Epithelial cell of proximal tubule (primary cell): Measurements from ENCODE around the gene WDFY2. TPM values are rescaled to one million over a fixed set of nuclear protein-coding genes. Genes with fewer than 3 reads are reported as not detected.
"Not testable (repeated sequence)": the region's sequence is repeated elsewhere in the genome, so short reads cannot be mapped to it uniquely, and the experiment has no call there.

Experiments used
- DNase-seq: peaks from one replicate; pipeline ENCODE4 v3.0.0-alpha.2; 2011; ENCODE audit warnings: low read depth
- H3K4me3 ChIP-seq: 2 replicates; pipeline ENCODE4 v1.5.1; 2011; ENCODE audit warnings: low read depth, mild to moderate bottlenecking, low read length
- total RNA-seq: library from RNA; depleted of rRNA; stranded (reverse); fragments of >200 nt; gene quantifications from 2 replicates; pipeline ENCODE4 v1.2.3, GENCODE V29; 2015
- TF ChIP-seq, protein P1 (sequence below): conservative IDR thresholded peaks from 2 replicates; pipeline ENCODE4 v1.5.1; 2012; ENCODE audit warnings: low read depth, mild to moderate bottlenecking, low read length

The WDFY2 gene
- total RNA-seq, 1 donor from 2014 or later: 5.1 TPM

DNA sequence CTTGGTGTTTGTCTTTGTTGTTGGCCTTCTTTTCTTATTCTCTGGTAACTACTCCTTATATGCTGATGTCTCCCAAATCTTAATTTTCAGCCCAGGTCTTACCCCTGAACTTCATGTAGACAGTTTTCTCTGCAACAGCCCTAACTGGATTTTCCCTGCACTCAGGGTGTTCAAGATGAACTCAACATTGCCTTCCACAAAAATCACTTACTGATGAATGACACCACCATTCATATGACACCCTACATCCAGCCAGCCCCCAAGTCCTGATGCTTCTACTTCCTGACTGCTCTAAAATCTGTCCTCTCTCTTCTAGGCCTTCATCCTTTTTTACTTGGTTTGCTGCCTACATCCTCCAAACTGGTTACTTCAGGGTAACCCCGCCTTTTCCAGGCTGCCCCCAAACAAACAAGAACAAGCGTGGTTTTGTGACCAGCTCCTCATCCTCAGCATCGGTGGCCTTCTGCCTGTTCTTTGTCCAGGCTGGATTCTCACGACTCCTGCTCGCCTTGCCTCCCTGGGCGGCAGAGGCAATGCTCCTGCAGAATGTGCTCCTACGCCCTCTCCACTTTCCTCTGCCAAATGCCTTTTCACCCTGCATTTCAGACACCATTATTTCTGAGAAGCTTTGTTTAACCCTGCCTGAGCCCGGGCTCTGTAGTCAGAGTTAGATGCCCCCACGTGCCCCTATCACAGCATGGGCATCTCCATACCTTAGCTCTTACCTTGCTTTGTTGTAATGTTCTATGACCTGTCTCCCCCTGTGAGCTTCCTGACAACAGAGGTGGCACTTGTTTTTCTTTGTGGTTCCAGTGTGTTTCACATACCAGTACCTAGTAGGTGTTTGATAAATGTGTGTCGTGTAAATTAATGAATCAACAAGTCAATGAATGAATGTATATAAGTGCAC is 61.8 kb downstream of the WDFY2 start:
- no peak for DNase-seq
- no peak overlapping the region for H3K4me3 ChIP-seq
- TF ChIP-seq, protein P1, sequence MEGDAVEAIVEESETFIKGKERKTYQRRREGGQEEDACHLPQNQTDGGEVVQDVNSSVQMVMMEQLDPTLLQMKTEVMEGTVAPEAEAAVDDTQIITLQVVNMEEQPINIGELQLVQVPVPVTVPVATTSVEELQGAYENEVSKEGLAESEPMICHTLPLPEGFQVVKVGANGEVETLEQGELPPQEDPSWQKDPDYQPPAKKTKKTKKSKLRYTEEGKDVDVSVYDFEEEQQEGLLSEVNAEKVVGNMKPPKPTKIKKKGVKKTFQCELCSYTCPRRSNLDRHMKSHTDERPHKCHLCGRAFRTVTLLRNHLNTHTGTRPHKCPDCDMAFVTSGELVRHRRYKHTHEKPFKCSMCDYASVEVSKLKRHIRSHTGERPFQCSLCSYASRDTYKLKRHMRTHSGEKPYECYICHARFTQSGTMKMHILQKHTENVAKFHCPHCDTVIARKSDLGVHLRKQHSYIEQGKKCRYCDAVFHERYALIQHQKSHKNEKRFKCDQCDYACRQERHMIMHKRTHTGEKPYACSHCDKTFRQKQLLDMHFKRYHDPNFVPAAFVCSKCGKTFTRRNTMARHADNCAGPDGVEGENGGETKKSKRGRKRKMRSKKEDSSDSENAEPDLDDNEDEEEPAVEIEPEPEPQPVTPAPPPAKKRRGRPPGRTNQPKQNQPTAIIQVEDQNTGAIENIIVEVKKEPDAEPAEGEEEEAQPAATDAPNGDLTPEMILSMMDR: no peak

GRCh38 chr13:51647067-51647466 is 62.8 kb downstream of the WDFY2 start:
- TF ChIP-seq, protein P1: no peak
- DNase-seq: no peak
- H3K4me3 ChIP-seq: no peak overlapping the region

DNA sequence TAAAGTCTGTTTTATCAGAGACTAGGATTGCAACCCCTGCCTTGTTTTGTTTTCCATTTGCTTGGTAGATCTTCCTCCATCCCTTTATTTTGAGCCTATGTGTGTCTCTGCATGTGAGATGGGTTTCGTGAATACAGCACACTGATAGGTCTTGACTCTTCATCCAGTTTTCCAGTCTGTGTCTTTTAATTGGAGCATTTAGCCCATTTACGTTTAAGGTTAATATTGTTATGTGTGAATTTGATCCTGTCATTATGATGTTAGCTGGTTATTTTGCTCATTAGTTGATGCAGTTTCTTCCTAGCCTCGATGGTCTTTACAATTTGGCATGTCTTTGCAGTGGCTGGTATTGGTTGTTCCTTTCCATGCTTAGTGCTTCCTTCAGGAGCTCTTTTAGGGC is 67.9 kb downstream of the WDFY2 start:
- not testable (repeated sequence) for H3K4me3 ChIP-seq, DNase-seq

GRCh38 chr13:51659276-51660127 is 75.2 kb downstream of the WDFY2 start:
- no peak overlapping the region for H3K4me3 ChIP-seq
- TF ChIP-seq, protein P1: no peak
- DNase-seq: no peak

GRCh38 chr13:51660813-51661212 is 76.6 kb downstream of the WDFY2 start:
- TF ChIP-seq, protein P1: no peak
- H3K4me3 ChIP-seq: no peak overlapping the region
- no peak for DNase-seq

DNA sequence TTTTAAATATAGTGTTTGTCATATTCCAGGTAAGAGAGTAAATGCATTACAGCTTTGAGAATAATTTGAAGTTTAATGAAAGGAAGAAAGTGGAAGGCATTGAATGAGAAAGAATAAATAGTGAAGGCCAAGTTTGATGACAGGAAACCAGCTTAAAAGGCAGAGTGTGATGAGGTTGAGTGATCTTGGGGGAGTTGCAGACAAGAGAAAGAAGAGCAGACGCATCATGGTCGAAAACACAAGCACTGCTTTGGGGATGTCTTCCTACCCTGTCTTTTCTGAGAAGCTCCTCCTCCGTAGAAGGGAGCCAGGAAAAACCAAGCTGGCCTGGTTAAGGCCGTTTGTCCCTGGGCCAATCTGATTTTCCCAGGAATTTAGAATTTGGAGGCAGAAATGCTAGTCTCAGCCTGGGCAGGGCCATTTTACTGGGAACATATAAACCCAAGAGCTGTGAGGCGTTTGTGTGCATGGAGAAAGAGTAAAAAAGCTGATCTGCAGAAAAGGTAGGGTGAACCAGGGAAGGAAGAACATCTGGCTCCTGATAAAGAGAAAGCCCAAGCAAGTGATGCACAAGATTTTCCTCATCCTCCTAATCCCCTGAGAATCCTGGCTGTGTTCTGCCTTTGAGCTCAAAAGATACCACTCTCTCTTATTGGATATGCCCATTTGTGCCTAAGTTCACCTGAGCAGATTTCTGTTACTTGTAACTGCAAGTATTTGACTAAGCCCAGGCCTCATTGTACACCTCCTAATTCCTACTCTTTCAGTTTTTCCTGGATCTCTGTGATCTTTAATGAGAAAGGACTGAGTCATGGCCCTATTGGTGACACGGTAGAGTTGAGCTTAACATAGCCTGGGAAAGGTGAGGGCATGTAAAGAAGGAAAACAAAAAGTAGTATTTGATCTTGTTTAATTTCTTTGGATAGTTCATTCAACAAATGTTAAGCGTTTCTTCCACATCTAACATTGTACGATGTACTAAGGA is 80.0 kb downstream of the WDFY2 start:
- no peak overlapping the region for H3K4me3 ChIP-seq
- no peak for DNase-seq
- TF ChIP-seq, protein P1: no peak
